Osteoblast (primary cell): ENCODE data around the gene LPCAT1. TPM values are rescaled to one million over a fixed set of nuclear protein-coding genes. Genes with fewer than 3 reads are reported as not detected.

ENCODE experiments used
- DNase-seq: peaks from one replicate; pipeline ENCODE4 v3.0.0; 2011; ENCODE audit warnings: low spot score, mixed read lengths; ENCODE audit not compliant: insufficient read length; ENCODE audit errors: missing footprints
- H2AFZ ChIP-seq: 2 replicates; pipeline ENCODE4 v1.6.0; 2011; ENCODE audit warnings: mild to moderate bottlenecking, low read length
- H3K27ac ChIP-seq: 2 replicates; pipeline ENCODE4 v1.5.1; 2011; ENCODE audit warnings: mild to moderate bottlenecking, low read depth, low read length, moderate library complexity
- H3K27me3 ChIP-seq: 2 replicates; pipeline ENCODE4 v1.6.0; 2012; ENCODE audit warnings: mild to moderate bottlenecking, control low read depth, inconsistent platforms, low read length, moderate library complexity; ENCODE audit not compliant: insufficient read depth
- H3K36me3 ChIP-seq: 2 replicates; pipeline ENCODE4 v1.5.1; 2011; ENCODE audit warnings: mild to moderate bottlenecking, low read length, control low read depth, moderate library complexity; ENCODE audit not compliant: insufficient read depth
- H3K4me1 ChIP-seq: 2 replicates; pipeline ENCODE4 v1.5.1; 2011; ENCODE audit warnings: mild to moderate bottlenecking, low read length, control low read depth, moderate library complexity; ENCODE audit not compliant: insufficient read depth
- H3K4me2 ChIP-seq: 2 replicates; pipeline ENCODE4 v1.6.0; 2011; ENCODE audit warnings: mild to moderate bottlenecking, low read length; ENCODE audit not compliant: insufficient read depth
- H3K4me3 ChIP-seq: fragments of 200-600 bp; sonication (generic); 3 replicates; pipeline ENCODE4 v1.5.1; 2012; ENCODE audit warnings: mild to moderate bottlenecking, low read length, inconsistent platforms; ENCODE audit not compliant: insufficient read depth
- H3K79me2 ChIP-seq: 2 replicates; pipeline ENCODE4 v1.6.0; 2012; ENCODE audit warnings: mild to moderate bottlenecking, low read length, control low read depth, inconsistent platforms; ENCODE audit not compliant: insufficient read depth
- H3K9me3 ChIP-seq: 2 replicates; pipeline ENCODE4 v1.5.1; 2011; ENCODE audit warnings: low read depth, low read length, control low read depth
- H4K20me1 ChIP-seq: 2 replicates; pipeline ENCODE4 v1.6.0; 2012; ENCODE audit warnings: mild to moderate bottlenecking, low read length, control low read depth; ENCODE audit not compliant: insufficient read depth
- CTCF ChIP-seq: IDR thresholded peaks from 2 replicates; pipeline ENCODE4 v1.5.1; 2011; ENCODE audit warnings: mild to moderate bottlenecking, low read depth, low read length, moderate library complexity; ENCODE audit errors: extremely low read depth
- total RNA-seq: library from RNA; depleted of rRNA; stranded (reverse); fragments of >200 nt; gene quantifications from 2 replicates; pipeline ENCODE4 v1.2.3, GENCODE V29; 2012

LPCAT1 gene
- total RNA-seq, 1 donor = 11.6 TPM

DNA sequence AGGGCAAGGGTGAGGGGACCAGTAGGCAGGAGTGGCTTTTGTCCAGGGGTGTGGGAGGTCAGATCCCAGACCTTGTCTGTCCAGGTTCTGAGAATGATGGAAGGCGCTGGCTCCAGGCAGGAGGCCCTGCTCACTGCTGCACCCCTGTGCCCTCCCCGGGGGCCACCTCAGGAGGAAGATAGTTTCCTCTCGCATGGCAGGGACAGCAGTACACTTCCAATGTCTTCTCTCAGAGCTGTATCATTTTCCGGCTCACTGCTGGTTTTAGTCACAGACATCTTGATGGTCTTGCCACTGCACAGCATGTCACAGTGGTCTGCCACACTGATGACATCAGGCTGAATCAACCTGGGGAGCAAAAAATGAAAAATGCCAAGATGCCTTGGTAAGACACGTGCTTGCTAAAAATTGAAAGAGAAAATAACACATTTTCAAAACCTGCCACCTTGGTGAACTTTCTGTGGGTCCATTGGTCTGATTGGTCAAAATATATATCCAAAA is 75.2 kb downstream of the LPCAT1 start:
- no peaks in the 10 kb centered on the region for H3K36me3 ChIP-seq
- H3K4me1 ChIP-seq = no peaks in the 10 kb centered on the region
- no peak overlapping the region for H3K27ac ChIP-seq
- no peaks in the 10 kb centered on the region for H3K79me2 ChIP-seq
- TF ChIP-seq CTCF = no peak
- peaks cover 46% of the 10 kb centered on the region for H3K27me3 ChIP-seq
- no peak overlapping the region for H3K4me2 ChIP-seq
- no peak overlapping the region for H2AFZ ChIP-seq
- DNase-seq = peak; percentile 69
- H4K20me1 ChIP-seq = no peaks in the 10 kb centered on the region
- H3K4me3 ChIP-seq = no peak overlapping the region
- peaks cover 4% of the 10 kb centered on the region for H3K9me3 ChIP-seq

DNA sequence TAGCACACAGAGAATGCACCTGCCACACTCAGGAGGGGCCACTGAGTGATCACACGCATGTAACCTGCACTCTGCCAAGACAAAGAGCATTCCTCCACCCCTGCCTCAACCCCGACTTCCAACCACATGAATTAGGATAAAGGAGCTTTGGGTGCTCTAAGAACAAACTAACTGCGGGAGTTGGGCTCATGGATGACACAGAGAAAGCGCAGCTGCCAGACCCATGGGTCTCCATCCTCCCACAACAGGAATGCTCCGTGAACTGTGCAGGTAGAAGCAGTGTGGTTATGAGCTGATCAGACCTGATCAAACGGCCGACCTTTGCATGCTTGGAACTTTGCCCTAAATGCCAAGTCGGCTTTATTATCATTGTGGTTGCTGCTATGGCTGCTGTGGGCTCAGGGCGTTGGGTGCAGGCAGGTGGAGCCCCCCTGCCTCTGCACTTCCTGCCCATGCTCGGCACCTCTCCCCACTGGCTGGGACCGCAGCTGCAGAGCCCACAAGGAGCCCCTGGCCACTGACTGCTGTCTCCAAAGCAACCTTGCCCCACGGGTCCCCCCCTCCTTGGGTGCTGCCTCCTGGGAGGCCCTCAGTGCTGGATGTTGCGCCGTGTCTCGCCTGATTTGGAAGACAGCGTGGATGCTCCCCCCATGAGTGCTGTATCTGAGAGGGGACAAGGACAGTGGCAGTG is 75.9 kb downstream of the LPCAT1 start:
- peak; percentile 73 for DNase-seq
- Histone ChIP-seq H3K4me2 (no peak overlapping the region), H3K36me3 (no peaks in the 10 kb centered on the region), H3K9me3 (peaks cover 2% of the 10 kb centered on the region), H2AFZ (no peak overlapping the region), H3K4me3 (no peak overlapping the region), H4K20me1 (no peaks in the 10 kb centered on the region), H3K4me1 (no peaks in the 10 kb centered on the region), H3K27me3 (peaks cover 53% of the 10 kb centered on the region), H3K79me2 (no peaks in the 10 kb centered on the region), H3K27ac (no peak overlapping the region)
- no peak for TF ChIP-seq CTCF

GRCh38 chr5:1446602-1447343 is 77.0 kb downstream of the LPCAT1 start:
- no peaks in the 10 kb centered on the region for H3K9me3 ChIP-seq
- H3K4me1 ChIP-seq = no peaks in the 10 kb centered on the region
- TF ChIP-seq CTCF = no peak
- H2AFZ ChIP-seq = no peak overlapping the region
- H3K27me3 ChIP-seq = peaks cover 54% of the 10 kb centered on the region
- no peaks in the 10 kb centered on the region for H3K36me3 ChIP-seq
- H4K20me1 ChIP-seq = no peaks in the 10 kb centered on the region
- DNase-seq = peak; percentile 78
- H3K79me2 ChIP-seq = no peaks in the 10 kb centered on the region
- H3K4me3 ChIP-seq = no peak overlapping the region
- H3K27ac ChIP-seq = no peak overlapping the region
- no peak overlapping the region for H3K4me2 ChIP-seq
